Ovary (tissue), 9 donors: ENCODE data around the gene SMG1. TPM values are rescaled to one million over a fixed set of nuclear protein-coding genes. Genes with fewer than 3 reads are reported as not detected.
"Not testable (repeated sequence)": the region's sequence is repeated elsewhere in the genome, so short reads cannot be mapped to it uniquely, and the experiment has no call there.

Experiments
- DNase-seq, 5 donors: peaks; one replicate each; pipeline ENCODE4 v3.0.0-alpha.2; 2019 to 2020
- H3K27ac ChIP-seq, 2 donors: fragments of 200-600 bp; one replicate each; pipeline versions ENCODE4 v1.5.1 to v1.8.0; 2019 to 2022
- H3K27me3 ChIP-seq: fragments of 200-600 bp; one replicate; pipeline ENCODE4 v1.8.0; 2022
- H3K36me3 ChIP-seq: fragments of 200-600 bp; sonication (generic); one replicate; pipeline ENCODE4 v1.5.1; 2019
- H3K4me1 ChIP-seq: one replicate; pipeline ENCODE4 v1.8.1; 2013; ENCODE audit warnings: mild to moderate bottlenecking, moderate library complexity; ENCODE audit not compliant: insufficient read depth
- H3K4me3 ChIP-seq: fragments of 200-600 bp; sonication (generic); one replicate; pipeline ENCODE4 v1.5.1; 2017
- H3K9me3 ChIP-seq, 2 donors: fragments of 200-600 bp in 1 of 2; sonication (generic) in 1 of 2; one replicate each; pipeline versions ENCODE4 v1.5.1 to v1.8.1; 2013 to 2019; ENCODE audit warnings: mild to moderate bottlenecking in 1 of 2, moderate library complexity in 1 of 2
- CTCF ChIP-seq, 3 donors: fragments of 450-650 bp in 2 of 3; fragments of 200-600 bp in 1 of 3; IDR thresholded peaks; one replicate each; pipeline versions ENCODE4 v1.5.1 to v1.8.0; 2016 to 2022; ENCODE audit warnings: antibody characterized with exemption in 3 of 3, mild to moderate bottlenecking in 1 of 3
- EP300 ChIP-seq: sonication (generic); formaldehyde crosslinking; IDR thresholded peaks from one replicate; pipeline ENCODE4 v1.6.1; 2017; ENCODE audit warnings: antibody characterized with exemption
- POLR2A ChIP-seq: fragments of 450-650 bp; IDR thresholded peaks from one replicate; pipeline ENCODE4 v1.6.1; 2017; ENCODE audit warnings: antibody characterized with exemption, mild to moderate bottlenecking, moderate library complexity
- WGBS, 3 donors: extraction: QIAGEN DNeasy Blood & Tissue Kit in 1 of 3; methylation state at CpG; one replicate each; pipeline versions ENCODE4 v1.1.5 to v1.1.7; 2013 to 2017; 5-methylcytosine and 5-hydroxymethylcytosine counted together
- intact Hi-C, 4 donors: fragments of 100-400 bp; cut with DNase I; formaldehyde crosslinking; loops; one replicate each; pipeline versions ENCODE4 v1.11.0 to v1.15.1; 2022 to 2023
- polyA plus RNA-seq, 2 donors: library from polyadenylated mRNA; stranded (reverse); fragments of 200-250 nt in 1 of 2; fragments of 350-450 nt in 1 of 2; fragmentation: Illumina TruSeq in 1 of 2; extraction: RNeasy Lipid Tissue Mini Kit (QIAGEN cat#74804) in 1 of 2; gene quantifications; one replicate each; pipeline ENCODE4 v1.2.3, GENCODE V29; 2013 to 2014
- total RNA-seq, 7 donors: library from RNA; depleted of rRNA in 2 of 7; stranded (reverse); fragments of >200 nt in 2 of 7; fragmentation: NEBNext Ultra II Directional in 3 of 7; extraction: Animal tissue kit (Norgen Biotek cat#: 25700) in 3 of 7; gene quantifications; one replicate each; pipeline versions ENCODE4 v1.1.0 to v1.2.4, GENCODE V29; 2016 to 2023
- donor health status: DM: no; HTN: no; CAD: no; lungs with moderate emphysema.
- donor health status: DM: no; HTN: no; CAD: no.
- donor health status: Bipolar disorder and iron deficiency.
- donor health status: DM: yes; HTN: yes; CAD: no.
- donor health status: DM: no; HTN: no; CAD: no.
- donor health status: DM: yes; HTN: yes; CAD: no.

The SMG1 gene
- total and polyA plus RNA-seq, 9 donors = 12.5 to 94.5 (median 61.1) TPM

- no peaks in the 10 kb centered on the region for H3K27me3 ChIP-seq
- DNase-seq = no peak
- H3K36me3 ChIP-seq = no peaks in the 10 kb centered on the region
- intact Hi-C loops = loop anchor here in 1 of 4 donors (5.0 kb wide), 1 partner anchor 164 kb away; the partner anchor contains the start of gene ARL6IP1
- H3K27ac ChIP-seq = no peak overlapping the region
- 92 to 96% (median 93%) methylated on average over 5 of the region's 5 CpGs for WGBS, 3 donors
- no peak for TF ChIP-seq EP300
- TF ChIP-seq CTCF (IDR thresholded peaks at IDR 0.05) = no peak
- TF ChIP-seq POLR2A = no peak
- H3K4me1 ChIP-seq = no peaks in the 10 kb centered on the region
- no peak overlapping the region for H3K4me3 ChIP-seq
- H3K9me3 ChIP-seq = no peaks in the 10 kb centered on the region
Observed at GRCh38 chr16:18966791-18967190, 40.6 kb upstream of the SMG1 start.

GRCh38 chr16:18965555-18965954, 39.3 kb upstream of the SMG1 start:
- WGBS, 3 donors = 63 to 70% (median 65%) methylated on average over 5 of the region's 5 CpGs
- Histone ChIP-seq H3K4me3 (no peak overlapping the region), H3K27me3 (no peaks in the 10 kb centered on the region), H3K4me1 (no peaks in the 10 kb centered on the region), H3K9me3 (no peaks in the 10 kb centered on the region), H3K27ac (no peak overlapping the region), H3K36me3 (no peaks in the 10 kb centered on the region)
- TF ChIP-seq POLR2A = no peak
- no peak for TF ChIP-seq CTCF (IDR thresholded peaks at IDR 0.05)
- TF ChIP-seq EP300 = no peak
- no peak for DNase-seq
- intact Hi-C loops = loop anchor here in 1 of 4 donors (5.0 kb wide), 1 partner anchor 163 kb away; the partner anchor contains the start of gene ARL6IP1

GRCh38 chr16:18959031-18959505, 32.9 kb upstream of the SMG1 start:
- intact Hi-C loops = no loop called here
- no peaks in the 10 kb centered on the region for H3K9me3 ChIP-seq
- H3K36me3 ChIP-seq = no peaks in the 10 kb centered on the region
- no peaks in the 10 kb centered on the region for H3K27me3 ChIP-seq
- no peak for DNase-seq
- WGBS, 3 donors = 62 to 74% (median 66%) methylated on average over 2 of the region's 2 CpGs
- H3K27ac ChIP-seq = no peak overlapping the region
- no peak overlapping the region for H3K4me3 ChIP-seq
- no peaks in the 10 kb centered on the region for H3K4me1 ChIP-seq
- TF ChIP-seq CTCF (IDR thresholded peaks at IDR 0.05) (no peak), EP300 (no peak), POLR2A (no peak)

- DNase-seq = no peak
- no peak overlapping the region for H3K27ac ChIP-seq
- no peaks in the 10 kb centered on the region for H3K9me3 ChIP-seq
- TF ChIP-seq EP300 = no peak
- TF ChIP-seq CTCF (IDR thresholded peaks at IDR 0.05) = no peak
- TF ChIP-seq POLR2A = no peak
- intact Hi-C loops = no loop called here
- H3K27me3 ChIP-seq = no peaks in the 10 kb centered on the region
- no peaks in the 10 kb centered on the region for H3K4me1 ChIP-seq
- 51 to 58% (median 57%) methylated on average over 2 of the region's 2 CpGs for WGBS, 3 donors
- no peaks in the 10 kb centered on the region for H3K36me3 ChIP-seq
- no peak overlapping the region for H3K4me3 ChIP-seq
Observed at GRCh38 chr16:18958621-18959029, 32.4 kb upstream of the SMG1 start.

GRCh38 chr16:18956658-18957241, 30.5 kb upstream of the SMG1 start:
- H3K4me3 ChIP-seq, H3K9me3 ChIP-seq, H3K4me1 ChIP-seq, intact Hi-C loops, H3K27me3 ChIP-seq, H3K27ac ChIP-seq, DNase-seq, H3K36me3 ChIP-seq: not testable (repeated sequence)
- WGBS, 3 donors = 66 to 72% (median 67%) methylated on average over 6 of the region's 6 CpGs

GRCh38 chr16:18955874-18956580, 29.8 kb upstream of the SMG1 start:
- H3K4me3 ChIP-seq, H3K9me3 ChIP-seq, H3K4me1 ChIP-seq, H3K36me3 ChIP-seq, H3K27me3 ChIP-seq, H3K27ac ChIP-seq, intact Hi-C loops, DNase-seq: not testable (repeated sequence)
- 25 to 50% (median 39%) methylated on average over 15 to 21 of the region's 21 CpGs for WGBS, 3 donors
